Hippocampal formation (tissue), 2 donors: ENCODE results near the gene ELL.
"Not testable (repeated sequence)": the region's sequence is repeated elsewhere in the genome, so short reads cannot be mapped to it uniquely, and the experiment has no call there.

Experiments
- DNase-seq, 2 donors: peaks; one replicate each; lab custom pipeline; 2025; lab: John Stamatoyannopoulos, UW

The ELL gene

GRCh38 chr19:18521692-18522123 lies at the start of gene ELL:
Gene ELL, minus strand, starts transcription at chr19:18522070. Its CDS starts 15 bp downstream, at chr19:18522055.
- no peak for DNase-seq

- no peak for DNase-seq
Observed at GRCh38 chr19:18568367-18568766, 46.5 kb upstream of the ELL start.

GRCh38 chr19:18566953-18567352 lies 45.1 kb upstream of the ELL start:
- DNase-seq: no peak

GRCh38 chr19:18562086-18562485 lies 40.2 kb upstream of the ELL start:
- no peak for DNase-seq

DNA sequence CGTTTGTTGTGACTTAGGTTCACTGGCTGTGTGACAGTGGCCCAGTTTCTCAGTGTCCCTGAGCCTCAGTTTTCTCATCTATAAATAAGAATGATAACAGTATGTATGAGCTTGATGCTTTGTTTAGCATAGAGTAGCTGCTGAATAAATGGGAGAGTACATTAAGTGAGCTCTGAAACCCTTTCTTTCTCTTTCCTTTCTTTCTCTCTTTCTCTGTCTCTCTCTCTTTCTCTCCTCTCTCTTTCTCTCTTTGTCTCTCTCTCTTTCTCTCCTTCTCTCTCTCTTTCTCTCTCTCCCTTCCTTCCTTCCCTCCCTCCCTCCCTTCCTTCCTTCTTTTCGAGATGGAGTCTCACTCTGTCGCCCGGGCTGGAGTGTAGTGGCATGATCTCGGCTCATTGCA lies 37.8 kb upstream of the ELL start:
- DNase-seq: no peak

DNA sequence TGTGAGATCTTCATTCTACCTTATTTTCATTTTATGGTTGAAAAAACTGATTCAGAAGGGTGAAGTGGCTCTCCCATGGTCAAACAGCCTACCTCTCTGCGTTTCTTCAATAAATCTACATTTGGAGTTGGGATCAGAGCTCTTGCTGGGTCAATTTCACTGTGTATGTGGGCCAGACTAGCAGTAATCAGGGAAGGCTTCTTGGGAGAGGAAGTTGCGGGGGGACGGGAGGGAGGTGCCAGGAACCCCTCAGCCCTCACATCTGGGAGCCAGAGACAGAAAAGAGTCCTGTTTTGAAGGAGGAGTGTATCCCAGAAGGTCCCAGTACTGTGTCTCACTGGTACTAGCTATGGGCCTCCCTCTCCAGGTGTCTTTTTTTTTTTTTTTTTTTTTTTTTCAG lies 36.7 kb upstream of the ELL start:
- no peak for DNase-seq

DNA sequence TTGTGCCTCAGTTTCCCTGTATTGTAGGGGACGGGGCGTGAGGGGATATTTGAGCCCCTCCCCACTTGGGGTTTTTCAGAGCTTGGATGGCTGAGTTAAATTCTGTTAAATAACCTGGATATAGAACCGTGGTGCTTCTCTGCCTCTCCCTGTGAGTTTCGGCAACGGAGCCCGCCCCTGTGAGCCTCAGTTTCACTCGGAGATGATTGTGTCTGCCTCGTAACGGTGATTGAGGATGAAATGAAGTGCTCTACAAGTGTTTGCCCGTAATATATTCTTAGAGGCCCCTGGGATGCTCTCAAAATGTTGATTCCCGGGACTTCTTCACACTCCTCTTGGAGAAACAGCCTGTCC lies 36.3 kb upstream of the ELL start:
- no peak for DNase-seq

- peak; percentile 92 to 96 for DNase-seq
Observed at GRCh38 chr19:18557411-18558201, 35.7 kb upstream of the ELL start, which contains the start of gene KXD1. Gene KXD1, plus strand, starts transcription at chr19:18557870. Its CDS starts 4,187 bp downstream, at chr19:18562057.

DNA sequence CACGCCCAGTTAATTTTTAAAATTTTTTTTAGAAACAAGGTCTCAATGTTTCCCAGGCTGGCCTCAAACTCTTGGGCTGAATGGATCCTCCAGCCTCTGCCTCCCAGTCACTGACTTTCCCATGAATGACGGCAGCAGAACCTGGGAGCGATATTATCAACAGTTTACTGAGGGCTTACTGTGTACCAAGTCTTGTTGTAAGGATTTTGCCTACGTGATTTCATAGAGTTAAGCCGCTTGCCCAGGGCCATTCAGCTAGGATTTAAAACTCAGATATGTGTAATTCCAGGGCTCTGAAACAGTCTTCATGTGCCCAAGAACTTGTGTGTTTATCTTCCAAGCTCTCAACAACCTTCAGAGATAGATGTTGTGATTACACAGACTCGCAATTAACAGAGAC lies 29.8 kb upstream of the ELL start:
- DNase-seq: no peak

GRCh38 chr19:18543814-18544475 lies 22.1 kb upstream of the ELL start:
- DNase-seq: no peak

- DNase-seq: peak; percentile 89
Observed at GRCh38 chr19:18542941-18543813, 21.3 kb upstream of the ELL start, which contains the start of gene FKBP8. Gene FKBP8, minus strand, starts transcription at chr19:18543573. Its CDS starts 1,603 bp downstream, at chr19:18541970.

DNA sequence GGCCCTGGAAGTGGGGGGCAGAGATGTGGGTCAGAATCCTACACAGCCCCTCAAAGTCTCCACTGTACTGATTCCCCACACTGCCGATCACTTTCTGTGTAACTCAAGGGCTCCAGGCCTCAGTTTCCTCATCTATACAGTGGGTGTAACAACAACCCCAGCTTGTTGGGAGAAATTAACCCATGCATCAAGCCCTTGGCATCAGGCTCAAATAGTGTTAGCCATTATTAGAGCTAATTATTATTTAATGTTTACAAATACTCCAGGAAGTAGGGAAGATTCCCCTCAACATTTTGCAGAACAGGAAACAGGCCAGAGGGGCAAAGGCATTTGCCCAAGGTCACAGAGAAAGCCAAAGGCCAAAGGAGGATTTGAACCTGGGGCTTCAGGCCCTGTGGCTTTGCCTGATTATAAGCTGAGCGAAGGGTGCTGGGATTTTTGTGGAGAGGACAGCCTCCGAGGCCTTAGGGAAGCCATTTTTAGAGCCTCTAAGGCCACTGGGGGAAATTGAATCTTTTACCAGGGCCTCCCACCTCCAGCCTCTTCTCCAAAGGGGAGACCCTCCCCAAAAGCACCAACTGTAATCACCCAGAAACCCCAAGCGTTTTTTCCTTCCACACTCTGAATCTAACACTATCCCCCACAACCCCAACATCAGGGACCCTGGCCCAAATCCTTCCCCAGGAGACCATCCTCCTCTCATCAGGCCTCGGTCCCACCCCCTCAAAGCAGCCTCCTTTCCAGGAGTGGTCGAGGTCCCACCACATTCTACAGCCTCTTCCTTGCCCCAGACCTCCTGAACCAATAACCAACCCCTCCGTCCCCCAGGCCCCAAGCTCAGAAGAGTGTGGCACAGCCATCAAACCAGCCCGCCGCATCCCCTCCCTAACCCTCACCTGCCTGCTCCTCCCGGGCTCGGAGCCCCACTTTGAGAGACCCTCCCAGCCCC lies 20.4 kb upstream of the ELL start:
- DNase-seq: no peak

DNA sequence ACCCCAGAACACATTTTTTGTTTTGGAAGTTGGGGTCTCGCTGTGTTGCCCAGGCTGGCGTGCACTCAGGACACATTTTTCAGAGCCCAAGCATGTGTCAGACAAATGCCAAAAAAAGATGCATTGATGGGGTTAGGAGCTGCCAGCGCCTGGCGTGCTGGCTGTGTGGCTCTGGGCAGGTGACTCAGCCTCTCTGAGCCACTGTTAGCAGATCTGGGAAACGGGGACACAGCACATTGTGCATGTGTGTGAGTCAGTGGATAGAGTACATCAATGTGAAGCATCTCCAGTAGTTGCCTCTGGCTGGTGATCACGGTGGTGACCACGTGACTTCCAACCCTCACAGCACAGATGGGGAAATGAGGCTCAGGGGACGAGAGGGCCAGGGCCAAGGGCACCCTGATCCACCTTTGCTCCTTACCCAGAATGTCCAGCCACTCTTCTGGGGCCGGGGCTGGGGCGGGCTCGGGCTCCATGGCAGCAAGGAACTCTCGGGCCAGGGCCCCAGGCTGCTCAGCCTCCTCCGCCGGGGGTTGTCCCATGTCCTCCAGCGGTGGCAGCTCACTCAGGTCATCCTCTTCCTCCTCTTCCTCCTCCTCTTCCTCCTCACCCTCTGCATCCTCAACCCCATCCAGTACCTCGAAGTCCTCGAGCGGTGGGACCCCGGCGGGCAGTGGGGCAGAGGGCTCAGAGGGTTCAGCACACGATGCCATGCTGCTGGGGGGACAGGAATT lies 19.6 kb upstream of the ELL start:
- no peak for DNase-seq

- not testable (repeated sequence) for DNase-seq
Observed at GRCh38 chr19:18540200-18540599, 18.3 kb upstream of the ELL start.

DNA sequence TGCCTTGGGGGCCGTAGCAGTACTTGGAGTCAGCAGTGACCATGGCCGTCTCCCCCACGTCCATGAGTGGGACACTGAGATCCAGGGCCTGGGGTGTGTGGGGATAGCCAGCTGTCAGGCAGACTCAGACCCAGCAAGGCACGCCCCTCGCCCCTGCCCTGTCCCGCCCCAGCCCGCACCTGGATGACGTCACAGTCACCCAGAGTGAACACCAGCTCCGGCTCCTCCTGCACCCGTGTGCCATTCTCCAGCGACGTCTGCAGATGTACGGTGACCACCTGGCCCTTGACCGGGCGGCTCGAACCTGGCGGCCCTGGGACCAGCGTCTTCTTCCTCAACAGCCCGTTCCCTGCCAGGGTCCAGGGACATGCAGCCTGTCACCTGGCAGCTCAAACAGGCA lies 17.5 kb upstream of the ELL start:
- no peak for DNase-seq

GRCh38 chr19:18538115-18538514 lies 16.2 kb upstream of the ELL start:
- DNase-seq: no peak

GRCh38 chr19:18537431-18537830 lies 15.6 kb upstream of the ELL start:
- DNase-seq: no peak

- no peak for DNase-seq
Observed at GRCh38 chr19:18536475-18536874, 14.6 kb upstream of the ELL start.

DNA sequence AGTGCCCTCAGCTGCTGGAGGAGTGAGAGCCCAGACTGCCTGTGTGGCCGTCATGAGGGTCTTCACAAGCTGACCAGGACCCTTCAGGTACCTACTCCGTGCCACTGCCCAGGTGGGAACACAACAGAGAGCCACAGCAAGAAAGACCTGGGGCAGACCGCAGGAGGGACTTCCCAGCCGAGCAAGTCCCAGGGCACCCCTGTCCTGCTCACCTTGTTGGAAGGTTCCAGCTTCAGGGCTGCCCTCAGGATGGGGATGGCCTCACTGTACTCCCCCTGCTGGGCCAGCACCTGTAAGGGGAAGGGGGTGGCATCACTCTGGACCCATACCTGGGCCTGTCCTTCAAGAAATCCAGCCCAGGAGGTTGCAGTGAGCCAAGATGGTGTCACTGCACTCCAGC lies 11.2 kb upstream of the ELL start:
- no peak for DNase-seq

- DNase-seq: no peak
Observed at GRCh38 chr19:18532168-18532890, 10.5 kb upstream of the ELL start.
